Mucosa of rectum (tissue), 2 donors: ENCODE data around the gene STAT3.

ENCODE experiments used
- H3K27ac ChIP-seq, 2 donors: one replicate each; pipeline ENCODE4 v1.7.0; 2013; ENCODE audit warnings: inconsistent platforms in 2 of 2, low read depth in 2 of 2, low read length in 2 of 2
- H3K27me3 ChIP-seq, 2 donors: one replicate each; pipeline ENCODE4 v1.7.0; 2013; ENCODE audit warnings: low read length in 2 of 2; ENCODE audit not compliant: control insufficient read depth in 2 of 2, insufficient read depth in 2 of 2
- H3K36me3 ChIP-seq, 2 donors: one replicate each; pipeline ENCODE4 v1.7.0; 2013; ENCODE audit warnings: low read length in 2 of 2; ENCODE audit not compliant: control insufficient read depth in 2 of 2, insufficient read depth in 2 of 2
- H3K4me1 ChIP-seq, 2 donors: one replicate each; pipeline ENCODE4 v1.7.0; 2013; ENCODE audit warnings: low read length in 2 of 2, mild to moderate bottlenecking in 1 of 2; ENCODE audit not compliant: control insufficient read depth in 2 of 2, insufficient read depth in 2 of 2
- H3K4me3 ChIP-seq, 2 donors: one replicate each; pipeline ENCODE4 v1.7.0; 2013; ENCODE audit warnings: low read length in 2 of 2
- H3K9ac ChIP-seq, 2 donors: one replicate each; pipeline ENCODE4 v1.7.0; 2013; ENCODE audit warnings: low read length in 2 of 2, low read depth in 1 of 2, mild to moderate bottlenecking in 1 of 2
- H3K9me3 ChIP-seq, 2 donors: one replicate each; pipeline ENCODE4 v1.7.0; 2013; ENCODE audit warnings: low read length in 2 of 2; ENCODE audit not compliant: control insufficient read depth in 2 of 2
- donor health status: healthy.
- donor health status: Normal muscosa, but diverticular disease.

STAT3 gene

GRCh38 chr17:42339221-42339620 lies 49.0 kb downstream of the STAT3 start:
- Histone ChIP-seq H3K4me1 (peaks cover 0 to 3% of the 10 kb centered on the region in 2 donors), H3K27me3 (no peaks in the 10 kb centered on the region), H3K4me3 (no peak overlapping the region), H3K9ac (no peak overlapping the region), H3K27ac (no peak overlapping the region), H3K9me3 (no peaks in the 10 kb centered on the region), H3K36me3 (peaks cover 47 to 69% of the 10 kb centered on the region in 2 donors)

- peaks cover 47 to 70% of the 10 kb centered on the region in 2 donors for H3K36me3 ChIP-seq
- H3K9ac ChIP-seq, result no peak overlapping the region
- no peaks in the 10 kb centered on the region for H3K27me3 ChIP-seq
- no peak overlapping the region for H3K4me3 ChIP-seq
- peaks cover 0 to 3% of the 10 kb centered on the region in 2 donors for H3K4me1 ChIP-seq
- no peaks in the 10 kb centered on the region for H3K9me3 ChIP-seq
- no peak overlapping the region for H3K27ac ChIP-seq
These were observed 49.7 kb downstream of the STAT3 start for GRCh38 chr17:42338427-42338985.

GRCh38 chr17:42337442-42337841 lies 50.8 kb downstream of the STAT3 start:
- Histone ChIP-seq H3K4me3 (no peak overlapping the region), H3K36me3 (peaks cover 53 to 72% of the 10 kb centered on the region in 2 donors), H3K4me1 (peaks cover 0 to 3% of the 10 kb centered on the region in 2 donors), H3K27ac (no peak overlapping the region), H3K27me3 (no peaks in the 10 kb centered on the region), H3K9ac (no peak overlapping the region), H3K9me3 (no peaks in the 10 kb centered on the region)

GRCh38 chr17:42334677-42335076 lies 53.6 kb downstream of the STAT3 start:
- Histone ChIP-seq H3K36me3 (peaks cover 56 to 66% of the 10 kb centered on the region in 2 donors), H3K9me3 (no peaks in the 10 kb centered on the region), H3K27me3 (no peaks in the 10 kb centered on the region), H3K27ac (no peak overlapping the region), H3K4me1 (no peaks in the 10 kb centered on the region), H3K9ac (no peak overlapping the region), H3K4me3 (no peak overlapping the region)

GRCh38 chr17:42333053-42333452 lies 55.2 kb downstream of the STAT3 start:
- peaks cover 57 to 68% of the 10 kb centered on the region in 2 donors for H3K36me3 ChIP-seq
- no peaks in the 10 kb centered on the region for H3K9me3 ChIP-seq

GRCh38 chr17:42329025-42329976 lies 58.9 kb downstream of the STAT3 start:
- Histone ChIP-seq H3K9ac (peak overlapping the region in 1 of 2 donors; percentile 3), H3K36me3 (peaks cover 52 to 64% of the 10 kb centered on the region in 2 donors), H3K27ac (peak overlapping the region; percentile 12 to 36), H3K9me3 (no peaks in the 10 kb centered on the region), H3K27me3 (no peaks in the 10 kb centered on the region), H3K4me1 (peaks cover 0 to 11% of the 10 kb centered on the region in 2 donors), H3K4me3 (no peak overlapping the region)

More at GRCh38 chr17:42333053-42333452, 55.2 kb downstream of the STAT3 start:
- Histone ChIP-seq H3K27ac (no peak overlapping the region), H3K4me1 (peaks cover 0 to 11% of the 10 kb centered on the region in 2 donors), H3K27me3 (no peaks in the 10 kb centered on the region), H3K9ac (no peak overlapping the region), H3K4me3 (no peak overlapping the region)

GRCh38 chr17:42325026-42325425 lies 63.2 kb downstream of the STAT3 start:
- H3K4me1 ChIP-seq, result peaks cover 0 to 14% of the 10 kb centered on the region in 2 donors
- H3K4me3 ChIP-seq, result no peak overlapping the region
- no peak overlapping the region for H3K27ac ChIP-seq
- no peaks in the 10 kb centered on the region for H3K9me3 ChIP-seq
- no peaks in the 10 kb centered on the region for H3K27me3 ChIP-seq
- peaks cover 48 to 69% of the 10 kb centered on the region in 2 donors for H3K36me3 ChIP-seq
- H3K9ac ChIP-seq, result no peak overlapping the region

GRCh38 chr17:42323268-42323773 lies 64.9 kb downstream of the STAT3 start:
- Histone ChIP-seq H3K36me3 (peaks cover 42 to 69% of the 10 kb centered on the region in 2 donors), H3K27me3 (no peaks in the 10 kb centered on the region), H3K4me1 (peaks cover 0 to 2% of the 10 kb centered on the region in 2 donors), H3K9ac (no peak overlapping the region), H3K9me3 (no peaks in the 10 kb centered on the region), H3K4me3 (no peak overlapping the region), H3K27ac (no peak overlapping the region)

- Histone ChIP-seq H3K27me3 (no peaks in the 10 kb centered on the region), H3K27ac (no peak overlapping the region), H3K4me1 (peaks cover 0 to 2% of the 10 kb centered on the region in 2 donors), H3K9ac (no peak overlapping the region), H3K9me3 (no peaks in the 10 kb centered on the region), H3K4me3 (no peak overlapping the region), H3K36me3 (peaks cover 45 to 70% of the 10 kb centered on the region in 2 donors)
These were observed 65.6 kb downstream of the STAT3 start for GRCh38 chr17:42322382-42323267.
